ENCODE data around the gene CD164L2.

The CD164L2 gene

GRCh38 chr1:27341525-27342252 lies 41.4 kb downstream of the CD164L2 start, which contains the start of gene SYTL1 (continued):
- TF ChIP-seq INSM2 (tag by site-specific recombination; IDR thresholded peaks at IDR 0.05) (no peak), ZNF660 (tag by site-specific recombination; IDR thresholded peaks at IDR 0.05) (no peak; the same call in 1 of the 2 replicates), RBAK (tag by site-specific recombination; IDR thresholded peaks at IDR 0.05) (no peak), ZNF18 (tag by site-specific recombination; IDR thresholded peaks at IDR 0.05) (no peak), ZFHX2 (tag by site-specific recombination; conservative IDR thresholded peaks at IDR 0.05) (peak; percentile 96), ZSCAN16 (tag by site-specific recombination; IDR thresholded peaks at IDR 0.05) (no peak), ZFP69B (tag by site-specific recombination; IDR thresholded peaks at IDR 0.05) (peak; percentile 65; the same call in 1 of the 2 replicates), ZNF837 (tag by site-specific recombination; IDR thresholded peaks at IDR 0.05) (no peak), KLF9 (tag by site-specific recombination; IDR thresholded peaks at IDR 0.05; ENCODE audit: low read depth) (peak; percentile 57; the same call in 1 of the 2 replicates), HIC1 (tag by site-specific recombination; IDR thresholded peaks at IDR 0.05) (peak; percentile 51; the same call in 1 of the 2 replicates), ZNF19 (tag by site-specific recombination; IDR thresholded peaks at IDR 0.05; ENCODE audit: low read depth) (no peak), PRDM6 (tag by site-specific recombination; IDR thresholded peaks at IDR 0.05) (no peak), ZNF510 (tag by site-specific recombination; IDR thresholded peaks at IDR 0.05; ENCODE audit: insufficient replicate concordance) (no peak), EGR2 (tag by site-specific recombination; IDR thresholded peaks at IDR 0.05; ENCODE audit: low read depth) (peak; percentile 95), ZNF48 (tag by site-specific recombination; IDR thresholded peaks at IDR 0.05) (no peak), GFI1B (tag by site-specific recombination; IDR thresholded peaks at IDR 0.05) (no peak), ZNF112 (tag by site-specific recombination; IDR thresholded peaks at IDR 0.05) (no peak), ZNF600 (tag by site-specific recombination; IDR thresholded peaks at IDR 0.05) (peak; percentile 83), ZNF639 (tag by site-specific recombination; IDR thresholded peaks at IDR 0.05) (peak; percentile 57; the same call in 1 of the 2 replicates), PRDM4 (tag by site-specific recombination; IDR thresholded peaks at IDR 0.05) (no peak), GLIS1 (tag by site-specific recombination; IDR thresholded peaks at IDR 0.05) (peak; percentile 95), TCF7L2 (IDR thresholded peaks at IDR 0.05; ENCODE audit: borderline replicate concordance, low read depth, low read length) (no peak), IKZF3 (tag by site-specific recombination; IDR thresholded peaks at IDR 0.05) (0 out of 2 replicates have a peak, but pooled peaks have one; percentile 60), ZNF513 (tag by site-specific recombination; IDR thresholded peaks at IDR 0.05) (no peak), ZNF76 (tag by site-specific recombination; IDR thresholded peaks at IDR 0.05; ENCODE audit: borderline replicate concordance, low read depth) (peak; percentile 53; the same call in 1 of the 2 replicates), ZNF596 (tag by site-specific recombination; IDR thresholded peaks at IDR 0.05) (no peak), ZBTB8A (tag by site-specific recombination; IDR thresholded peaks at IDR 0.05) (peak; percentile 85)

Measured in HEK293 (cell line).